NCI-H748 (cell line): ENCODE data around the gene RPS6KA2.

Experiments used
- DNase-seq: peaks from one replicate; lab custom pipeline; 2025; ENCODE audit not compliant: unreplicated experiment; lab: John Stamatoyannopoulos, UW

The RPS6KA2 gene

DNA sequence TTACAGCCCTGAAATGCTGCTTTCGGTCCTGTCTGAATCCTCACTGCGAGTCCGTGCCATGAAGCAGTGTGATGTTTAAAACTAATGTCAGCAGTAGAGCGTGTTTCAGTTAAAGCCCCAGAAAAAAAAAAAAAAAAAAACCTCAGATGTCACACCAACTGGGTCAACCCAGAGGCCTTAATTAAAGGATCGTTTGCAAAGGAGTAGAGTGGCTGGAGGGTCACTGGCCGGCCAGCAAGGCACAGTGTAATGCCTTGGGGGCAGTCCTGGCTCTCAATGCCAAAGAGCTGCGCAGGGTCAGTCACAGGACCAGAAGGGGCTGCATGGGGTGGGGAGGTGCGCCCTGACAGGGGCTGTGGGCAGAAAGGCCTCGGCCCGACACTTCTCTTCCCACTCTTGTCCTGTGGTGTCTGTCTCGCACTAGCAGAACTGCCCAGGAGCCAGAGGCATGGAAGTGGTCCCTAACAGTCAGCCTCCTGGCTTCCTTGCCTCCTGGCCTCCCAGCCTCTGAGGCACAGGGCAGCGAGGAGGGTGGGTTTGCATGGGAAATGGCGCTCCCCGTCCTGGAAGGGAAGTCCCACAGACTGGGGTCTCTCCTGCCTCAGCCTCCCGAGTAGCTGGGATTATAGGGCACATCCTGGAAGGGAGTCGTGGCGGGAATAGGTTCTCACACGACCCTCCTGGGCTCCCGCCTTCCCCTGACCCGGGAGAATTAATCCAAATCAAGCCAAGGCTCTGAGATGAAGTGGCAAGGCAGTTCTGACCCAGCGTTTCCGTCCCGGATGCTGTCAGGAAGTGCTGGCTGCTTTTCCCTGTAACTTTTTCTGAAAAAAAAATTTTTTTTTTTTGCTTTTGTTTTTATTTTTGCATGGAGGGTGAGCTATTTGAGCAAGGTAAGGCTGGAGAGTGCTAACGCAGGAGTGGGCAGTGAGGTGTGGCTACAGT is 190.6 kb downstream of the RPS6KA2 start:
- no peak for DNase-seq

DNA sequence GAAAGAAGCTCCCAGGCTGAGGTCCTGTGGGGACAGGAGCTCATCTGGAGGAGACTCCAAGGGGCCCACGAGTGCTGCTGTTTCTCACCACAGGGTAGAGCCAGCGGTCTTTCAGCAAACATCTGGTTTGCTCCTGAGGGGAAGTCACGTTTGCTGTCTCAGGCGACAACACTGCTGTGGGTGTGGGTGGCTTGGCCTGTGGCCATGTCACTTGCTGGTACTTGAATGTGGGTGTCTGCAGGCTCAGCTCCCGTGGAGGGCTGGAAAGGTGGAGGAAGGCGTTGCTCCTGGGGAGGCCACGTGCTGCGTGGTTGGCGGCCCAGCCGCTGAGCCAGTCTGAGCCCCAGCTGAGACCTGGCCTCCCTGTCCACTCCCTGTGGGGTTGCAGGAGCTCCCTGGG is 191.5 kb downstream of the RPS6KA2 start:
- DNase-seq: no peak

DNA sequence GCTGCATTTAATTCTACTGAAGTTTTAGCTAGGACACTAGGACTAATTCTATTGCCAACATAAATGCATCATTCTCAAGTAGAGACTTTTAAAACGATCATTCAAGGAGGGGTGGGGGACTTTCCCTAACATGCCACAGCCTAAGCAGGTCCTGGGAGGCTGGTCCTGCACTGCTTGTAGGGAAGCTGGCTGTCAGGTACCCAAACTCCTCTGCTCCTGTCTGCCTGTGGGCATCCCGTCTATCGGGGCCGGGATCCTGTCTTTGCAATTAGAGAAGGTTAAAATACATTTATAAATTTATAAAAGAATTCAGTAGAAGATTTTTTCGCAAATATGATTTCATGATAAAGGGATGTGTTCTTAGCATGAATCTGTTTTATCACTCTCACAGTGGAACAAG is 192.7 kb downstream of the RPS6KA2 start:
- DNase-seq: no peak

DNA sequence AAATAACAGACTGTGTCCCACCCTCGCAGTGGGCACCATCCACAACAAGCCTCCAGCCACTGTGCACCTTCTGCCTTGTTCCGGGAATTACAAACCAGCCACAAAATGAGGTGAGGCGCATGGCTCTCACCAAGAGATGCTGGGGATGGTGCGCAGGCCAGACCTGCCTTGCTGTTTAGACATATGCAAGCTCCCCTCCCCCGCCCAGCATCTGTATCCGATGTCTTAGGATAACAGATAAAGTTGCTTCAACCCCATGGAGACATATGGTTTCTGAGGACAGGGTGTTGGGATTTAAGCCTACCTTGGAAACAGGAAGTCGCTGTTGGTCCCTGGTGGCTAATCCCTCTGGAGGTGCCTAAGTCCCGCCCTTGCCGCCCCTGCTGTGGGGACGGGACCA is 194.0 kb downstream of the RPS6KA2 start:
- DNase-seq: no peak

DNA sequence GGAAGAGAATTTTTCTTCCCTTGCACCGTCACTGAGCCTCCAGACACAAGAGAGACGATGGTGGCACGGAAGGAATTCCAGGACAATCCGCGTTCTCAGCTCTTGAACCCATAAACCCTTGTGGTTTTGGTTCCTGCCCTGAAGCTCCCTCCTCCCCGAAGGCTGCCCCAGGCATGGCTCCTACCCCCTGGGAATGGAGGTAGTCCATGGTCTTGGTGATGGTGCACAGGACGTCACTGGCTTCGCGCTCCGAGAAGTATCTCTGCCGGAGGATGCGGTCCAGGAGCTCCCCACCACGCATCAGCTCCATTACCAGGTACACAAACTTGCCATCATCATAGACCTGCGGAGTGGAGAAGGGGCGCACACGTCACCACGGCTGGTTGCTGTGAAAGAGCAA is 196.8 kb downstream of the RPS6KA2 start:
- no peak for DNase-seq

DNA sequence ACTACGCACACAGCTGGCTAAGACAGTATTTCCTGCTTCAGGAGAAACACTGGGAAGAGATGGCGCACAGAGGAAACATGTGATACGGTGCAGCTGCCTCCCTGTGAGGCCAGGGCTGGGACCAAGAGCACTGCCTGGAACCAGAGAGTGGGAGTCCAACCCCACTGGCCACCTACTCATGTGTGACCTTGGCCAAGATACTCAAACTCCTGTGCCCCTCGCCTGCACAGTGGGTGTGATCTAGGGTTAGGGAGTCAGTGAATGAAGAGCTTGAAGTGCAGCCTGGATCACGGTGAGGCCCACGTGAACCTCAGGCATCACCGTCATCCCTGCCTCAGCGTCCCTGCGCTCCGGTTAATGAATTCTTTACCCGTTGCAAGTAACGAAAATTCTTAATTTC is 202.6 kb downstream of the RPS6KA2 start:
- no peak for DNase-seq

DNA sequence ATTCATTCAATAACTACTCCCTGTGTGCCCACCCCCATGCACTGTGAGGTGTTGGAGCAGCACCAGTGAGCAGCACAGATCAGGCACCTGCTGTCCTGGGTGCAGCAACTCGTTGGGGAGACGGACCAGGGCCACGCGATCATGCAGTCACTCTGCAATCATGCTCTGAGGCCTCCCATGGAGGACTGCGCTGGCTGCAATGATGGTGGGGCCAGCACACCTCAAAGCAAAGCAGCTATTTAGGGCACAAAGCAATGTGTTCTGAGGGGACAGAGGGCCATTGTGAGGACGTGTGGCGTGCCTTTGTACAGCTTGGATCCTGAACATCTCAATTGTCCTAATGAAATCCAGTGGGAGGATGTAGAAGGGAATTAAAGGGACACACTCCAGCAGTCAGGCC is 203.3 kb downstream of the RPS6KA2 start:
- no peak for DNase-seq

DNA sequence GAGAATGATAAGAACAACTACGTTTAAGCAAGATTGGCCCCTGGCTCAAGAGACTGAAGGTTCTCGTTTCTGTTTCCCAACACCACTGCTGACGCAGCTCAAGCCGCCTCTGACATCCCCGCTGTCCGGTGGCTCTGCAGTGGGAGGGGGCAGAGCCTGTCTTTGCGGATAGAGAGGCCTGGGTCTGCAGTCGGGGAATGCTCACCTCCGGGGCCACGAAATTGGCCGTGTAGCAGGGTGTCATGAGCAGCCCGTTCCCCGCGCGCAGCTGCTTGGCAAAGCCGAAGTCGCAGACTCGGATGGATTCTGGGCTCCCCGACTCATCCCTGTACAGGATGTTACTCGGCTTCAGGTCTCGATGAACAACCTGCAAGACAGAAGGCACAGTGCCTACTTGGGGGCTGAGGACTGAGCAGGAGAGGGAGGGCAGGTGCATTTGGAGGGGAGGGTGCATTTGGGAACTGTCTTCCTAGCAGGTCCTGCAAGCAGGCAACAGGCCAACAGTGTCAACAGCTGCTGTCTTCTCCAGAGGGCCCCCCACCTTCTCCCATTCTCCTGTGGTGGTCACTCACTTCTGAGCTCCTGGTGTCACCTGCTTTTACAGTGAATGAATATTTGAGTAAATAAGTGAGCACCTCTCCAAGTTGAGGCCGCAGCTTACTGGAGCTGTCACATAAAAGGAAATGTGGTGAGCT is 203.9 kb downstream of the RPS6KA2 start:
- peak; percentile 7 for DNase-seq

DNA sequence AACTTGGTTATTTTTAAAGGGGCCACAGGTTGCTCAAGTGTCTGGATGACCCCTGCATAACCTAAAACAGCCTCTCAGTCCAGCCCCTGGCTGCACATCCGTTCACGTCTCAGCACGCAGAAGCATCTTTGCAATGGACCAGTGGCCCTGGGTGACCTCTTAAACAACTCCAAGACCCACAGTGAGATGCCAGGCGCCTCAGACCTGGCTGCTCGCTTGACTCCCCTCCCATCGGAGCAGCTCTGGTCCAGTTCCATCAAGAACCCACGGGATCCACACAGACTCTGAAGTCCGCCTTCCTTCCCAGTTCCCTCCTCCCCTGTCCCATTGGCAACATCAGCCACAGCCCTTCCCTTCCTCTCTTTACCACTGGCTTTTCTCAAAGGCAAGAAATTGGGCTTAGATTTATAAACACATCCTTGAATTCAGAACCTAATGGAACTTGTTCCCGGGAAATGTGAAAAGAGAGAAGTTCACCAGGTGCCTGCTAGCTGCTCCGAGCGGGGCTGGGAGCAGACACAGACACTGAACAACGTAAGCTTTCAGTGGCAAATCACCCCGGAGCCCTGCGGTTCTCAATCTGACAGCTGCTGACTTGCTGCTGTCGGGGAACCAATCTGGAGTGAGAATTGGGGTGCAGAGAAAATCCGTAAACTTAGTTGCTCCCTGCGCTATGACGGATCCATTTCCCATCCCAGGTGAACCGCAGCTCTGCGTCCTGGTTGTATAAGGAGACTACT is 204.7 kb downstream of the RPS6KA2 start:
- no peak for DNase-seq

DNA sequence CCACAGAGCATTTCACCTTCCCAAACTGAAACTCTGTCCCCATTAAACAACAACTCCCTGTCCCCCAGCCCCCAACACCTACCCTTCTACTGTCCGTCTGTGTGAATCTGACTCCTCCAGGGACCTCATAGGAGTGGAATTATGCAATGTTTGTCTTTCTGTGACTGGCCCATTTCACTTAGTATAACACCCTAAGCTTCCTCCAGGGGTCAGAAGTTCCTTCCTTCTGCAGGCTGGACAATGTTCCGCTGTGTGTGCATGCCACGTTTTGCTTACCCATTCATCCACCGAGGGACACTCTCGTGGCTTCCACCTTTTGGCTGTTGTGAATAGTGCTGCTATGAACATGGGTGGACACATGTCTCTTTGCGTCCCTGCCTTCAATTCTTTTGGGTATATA is 206.7 kb downstream of the RPS6KA2 start:
- no peak for DNase-seq

DNA sequence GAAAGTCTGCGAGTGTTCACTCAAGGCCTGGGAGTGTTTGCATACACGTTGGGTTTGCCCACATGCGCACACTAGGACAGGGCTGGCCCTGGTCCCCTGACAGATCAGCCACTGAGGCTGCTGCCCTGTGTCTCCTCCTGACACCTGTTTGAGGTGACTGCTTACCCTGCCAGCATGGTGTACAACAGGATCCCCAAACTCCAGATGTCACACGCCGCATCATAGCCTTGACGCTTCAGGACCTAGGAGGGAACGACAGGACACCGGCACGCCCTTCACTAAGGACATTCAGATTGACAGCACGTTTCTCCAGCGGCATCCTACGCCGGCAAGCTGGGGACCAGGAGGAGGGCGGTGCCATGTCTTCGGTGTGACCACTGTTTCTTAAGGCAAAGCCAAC is 207.3 kb downstream of the RPS6KA2 start:
- DNase-seq: no peak

DNA sequence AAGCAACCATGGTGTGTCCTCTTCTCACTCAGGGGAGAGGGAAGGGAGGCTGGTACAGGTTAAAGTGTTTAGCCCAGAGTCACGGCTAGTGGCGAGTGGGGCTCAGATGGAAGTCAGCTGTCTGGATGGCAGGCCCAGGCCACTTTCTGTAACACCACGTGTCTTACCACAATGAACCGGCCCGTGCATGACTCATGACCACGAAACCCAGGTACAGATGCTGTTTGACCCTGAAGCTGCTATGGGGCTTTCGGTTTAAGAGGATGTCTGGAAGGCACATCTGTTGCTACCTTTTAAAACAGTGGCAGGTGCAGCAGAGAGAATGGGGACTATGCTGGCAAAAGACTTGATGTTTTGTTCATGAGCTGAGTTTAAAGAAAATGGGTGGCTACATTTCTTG is 207.8 kb downstream of the RPS6KA2 start:
- no peak for DNase-seq

DNA sequence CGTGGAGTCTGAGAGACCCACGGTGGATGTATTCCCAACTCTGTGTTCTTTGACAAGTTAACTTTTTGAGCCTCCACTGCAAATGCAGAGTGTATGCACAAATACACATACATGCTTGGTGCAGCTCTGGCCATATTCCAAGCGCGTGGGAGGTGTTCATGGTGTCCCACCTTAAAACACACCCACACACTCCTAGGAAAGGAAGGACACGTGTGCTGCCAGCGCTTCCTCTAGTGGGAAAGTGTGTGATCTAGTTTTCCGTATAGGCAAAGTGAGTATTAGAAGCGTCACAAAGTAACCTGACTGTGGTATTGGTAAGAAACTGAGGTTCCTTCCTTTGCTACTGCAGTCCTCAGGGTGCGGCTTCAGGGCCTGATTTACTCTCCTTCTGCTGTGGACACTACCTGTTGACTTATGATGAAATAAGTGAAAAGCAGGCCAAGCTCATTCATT is 208.3 kb downstream of the RPS6KA2 start:
- DNase-seq: no peak

DNA sequence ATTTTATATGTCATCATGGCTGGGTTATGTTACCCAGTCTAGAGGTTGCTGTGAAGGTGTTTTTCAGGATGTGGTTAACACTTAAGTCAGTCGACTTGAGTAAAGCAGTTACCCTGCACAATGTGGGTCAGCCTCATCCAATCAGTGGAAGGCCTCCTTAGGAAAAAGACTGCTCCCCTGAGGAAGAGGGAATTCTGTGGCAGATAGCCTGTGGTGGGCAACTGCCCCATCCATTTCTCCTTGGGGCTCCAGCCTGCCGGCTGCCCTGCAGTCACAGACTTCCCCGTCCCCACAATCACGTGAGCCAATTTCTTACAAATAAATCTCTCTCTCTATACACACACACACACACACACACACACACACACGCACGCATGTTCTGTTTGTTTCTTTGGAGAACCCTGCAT is 209.8 kb downstream of the RPS6KA2 start:
- DNase-seq: no peak

DNA sequence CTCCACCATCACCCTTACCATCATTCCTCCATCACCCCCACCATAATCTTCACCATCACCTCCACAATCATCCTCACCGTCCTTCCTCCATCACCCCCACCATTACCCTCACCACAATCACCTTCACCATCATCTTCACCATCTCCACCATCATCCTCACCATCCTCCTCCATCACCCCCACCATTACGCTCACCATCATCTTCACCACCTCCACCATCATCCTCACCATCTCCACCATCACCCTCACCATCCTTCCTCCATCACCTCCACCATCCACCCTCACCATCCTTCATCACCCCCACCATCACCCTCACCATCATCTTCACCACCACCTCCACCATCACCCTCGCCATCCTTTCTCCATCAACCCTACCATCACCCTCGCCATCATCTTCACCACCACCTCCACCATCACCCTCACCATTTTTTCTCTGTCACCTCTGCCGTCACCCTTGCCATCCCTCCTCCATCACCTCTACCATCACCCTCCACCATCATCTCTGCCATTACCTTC is 211.2 kb downstream of the RPS6KA2 start:
- no peak for DNase-seq

DNA sequence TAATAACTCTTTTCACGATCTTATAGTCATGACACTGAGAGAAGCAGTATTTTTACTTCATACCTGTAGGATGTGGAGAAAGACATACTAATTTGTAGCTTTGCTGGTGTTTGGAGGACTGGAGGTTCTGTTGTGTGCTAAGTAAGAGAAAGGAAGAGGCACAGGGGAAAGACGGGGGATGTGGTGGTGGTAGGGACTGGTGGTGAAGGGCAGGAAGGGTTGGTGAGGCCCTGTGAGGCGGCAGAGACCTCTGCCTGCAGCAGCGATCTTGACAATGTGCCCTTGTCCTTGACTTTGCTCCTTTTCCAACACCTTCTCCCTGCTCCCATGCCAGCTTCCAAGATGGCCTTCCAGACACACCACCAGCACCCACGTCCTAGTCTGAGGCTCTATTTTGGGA is 211.7 kb downstream of the RPS6KA2 start:
- no peak for DNase-seq

DNA sequence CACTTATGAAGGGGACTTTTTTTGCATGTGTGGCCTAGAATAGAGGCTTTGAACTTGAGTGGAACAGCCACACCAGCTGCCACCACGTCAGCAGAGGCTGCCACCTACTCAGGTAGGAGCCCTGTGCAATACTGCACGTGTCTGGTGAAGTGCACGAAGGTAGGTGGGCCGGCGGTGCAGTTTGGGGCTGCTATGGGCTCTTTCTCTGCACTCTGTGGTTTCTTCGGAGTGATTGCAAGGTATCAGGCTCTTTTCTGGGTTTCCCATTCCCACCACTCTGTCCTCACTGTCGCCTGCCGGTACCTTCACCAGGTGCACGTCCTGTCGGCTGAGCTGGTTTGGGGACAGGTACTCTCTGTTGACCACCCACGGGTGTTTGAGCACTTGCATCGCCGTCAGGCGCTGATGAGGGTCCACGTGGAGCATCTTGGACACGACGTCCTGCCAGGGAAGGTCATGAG is 213.5 kb downstream of the RPS6KA2 start:
- no peak for DNase-seq

DNA sequence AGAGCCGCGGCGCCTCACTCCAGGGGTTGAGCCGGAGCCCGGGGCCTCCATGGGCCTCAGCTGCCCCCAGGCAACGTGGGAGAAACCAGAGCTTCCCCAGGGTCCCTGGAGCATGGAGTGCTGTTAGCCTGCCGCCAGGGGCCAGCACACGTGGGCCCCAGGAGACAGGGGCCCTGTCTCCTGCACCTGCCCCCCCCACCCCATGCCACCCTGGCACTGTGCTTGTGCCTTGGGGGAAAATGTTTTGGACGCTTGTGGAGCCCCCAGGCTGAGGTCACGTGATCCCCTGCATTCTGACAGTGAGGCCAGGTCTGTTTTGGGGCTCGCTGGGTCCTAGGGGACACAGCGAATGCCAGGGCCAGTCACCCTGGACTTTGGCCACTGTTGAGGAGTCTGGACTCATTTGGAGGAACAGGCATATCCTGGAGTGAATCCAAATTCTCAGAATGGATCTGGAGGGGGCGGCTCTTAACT is 214.1 kb downstream of the RPS6KA2 start:
- DNase-seq: no peak

DNA sequence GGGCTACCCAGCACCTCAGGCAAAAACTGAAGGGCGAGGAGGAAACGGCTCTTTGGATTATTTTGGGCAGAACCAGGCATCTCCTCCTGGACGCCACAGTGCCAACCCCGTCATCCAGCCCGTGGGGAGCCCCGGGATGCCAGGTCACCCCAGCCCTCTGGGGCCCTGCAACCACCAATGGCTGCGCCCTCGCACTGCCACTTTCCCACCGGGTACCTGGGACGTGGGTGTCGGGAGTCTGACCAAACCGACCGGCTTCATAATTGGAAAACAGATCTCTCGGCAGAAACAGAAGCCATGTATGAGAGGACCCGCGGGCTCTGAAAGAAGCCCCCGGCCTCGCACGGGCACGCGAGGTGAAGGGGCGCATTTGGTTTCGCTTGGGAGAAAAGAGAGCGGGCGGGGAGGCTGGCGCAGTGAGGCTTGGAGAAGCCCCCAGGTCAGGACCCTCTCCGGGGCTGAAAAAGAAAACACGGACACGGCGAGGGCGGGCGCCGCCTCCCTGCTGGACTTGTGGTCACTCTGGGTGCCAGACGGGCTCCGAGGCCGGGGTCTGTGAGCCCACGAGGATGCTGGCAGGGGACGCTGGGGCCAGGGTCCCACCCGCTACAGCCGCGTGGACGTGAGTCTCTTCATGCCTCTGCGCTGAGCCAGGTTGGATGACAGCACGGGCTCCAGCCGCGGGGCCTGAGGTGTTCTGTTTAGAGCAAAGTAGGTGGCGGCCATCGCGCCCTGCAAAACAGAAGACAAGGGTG is 214.7 kb downstream of the RPS6KA2 start:
- DNase-seq: no peak

DNA sequence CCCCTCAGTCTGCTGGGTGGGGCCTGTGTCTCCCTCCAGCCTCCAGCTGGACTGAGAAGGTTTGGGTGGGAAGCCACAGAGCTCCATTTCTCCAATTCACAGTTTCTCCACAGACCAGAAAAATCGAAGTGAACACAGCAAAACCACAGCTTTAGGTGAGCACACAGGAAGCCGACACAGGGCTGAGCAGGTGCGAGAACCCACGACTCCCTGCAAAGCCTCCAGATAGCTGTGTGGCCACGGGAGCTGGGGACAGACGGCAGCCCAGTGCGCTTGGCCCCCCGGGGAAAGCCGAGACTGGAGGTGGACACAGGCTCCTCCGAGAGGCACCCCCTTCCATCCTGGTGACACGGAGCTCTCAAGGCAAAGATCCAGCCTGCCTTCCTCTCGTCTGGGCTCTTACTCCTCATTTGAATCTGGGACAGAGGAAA is 215.3 kb downstream of the RPS6KA2 start:
- DNase-seq: no peak
